Mesenchymal stem cell (in vitro differentiated cells and primary cell): ENCODE data around the gene CDK5RAP3.

Experiments
- DNase-seq: peaks from one replicate; pipeline ENCODE4 v3.0.0-alpha.2; 2013
- H2AFZ ChIP-seq: one replicate; pipeline ENCODE4 v1.6.1; 2013; ENCODE audit warnings: low read depth, mild to moderate bottlenecking, control low read depth, inconsistent platforms, low read length, moderate library complexity
- H2AK5ac ChIP-seq: 2 replicates; pipeline ENCODE4 v1.6.1; 2013; ENCODE audit warnings: low read length, moderate library complexity, mild to moderate bottlenecking, inconsistent platforms; ENCODE audit not compliant: severe bottlenecking
- H2BK120ac ChIP-seq: one replicate; pipeline ENCODE4 v1.6.1; 2013; ENCODE audit warnings: low read depth, mild to moderate bottlenecking, inconsistent platforms, low read length, moderate library complexity
- H2BK12ac ChIP-seq, 2 experiments: one replicate each; pipeline ENCODE4 v1.6.1; 2013; ENCODE audit warnings: inconsistent platforms in 2 of 2, low read length in 2 of 2, mild to moderate bottlenecking in 2 of 2, moderate library complexity in 2 of 2, control low read depth in 1 of 2
- H2BK15ac ChIP-seq: one replicate; pipeline ENCODE4 v1.6.1; 2013; ENCODE audit warnings: mild to moderate bottlenecking, low read depth, inconsistent platforms; ENCODE audit not compliant: poor library complexity, severe bottlenecking
- H2BK5ac ChIP-seq: 2 replicates; pipeline ENCODE4 v1.6.1; 2013; ENCODE audit warnings: low read depth, mild to moderate bottlenecking, low read length, control low read depth, inconsistent platforms; ENCODE audit not compliant: poor library complexity, severe bottlenecking
- H3K14ac ChIP-seq, 2 experiments: one replicate each; pipeline ENCODE4 v1.6.1; 2013; ENCODE audit warnings: inconsistent platforms in 2 of 2, low read length in 2 of 2, control low read depth in 1 of 2, mild to moderate bottlenecking in 1 of 2, moderate library complexity in 1 of 2
- H3K18ac ChIP-seq, 2 experiments: one replicate each; pipeline ENCODE4 v1.6.1; 2013; ENCODE audit warnings: inconsistent platforms in 2 of 2, low read length in 2 of 2, control low read depth in 1 of 2, low read depth in 1 of 2, mild to moderate bottlenecking in 1 of 2
- H3K23ac ChIP-seq, 2 experiments: one replicate each; pipeline ENCODE4 v1.6.1; 2013; ENCODE audit warnings: inconsistent platforms in 2 of 2, low read length in 2 of 2, mild to moderate bottlenecking in 2 of 2, moderate library complexity in 2 of 2, control low read depth in 1 of 2
- H3K27ac ChIP-seq: 2 replicates; pipeline ENCODE4 v1.5.1; 2013; ENCODE audit warnings: mild to moderate bottlenecking, moderate library complexity, low read length, control low read depth, inconsistent platforms; ENCODE audit not compliant: poor library complexity, severe bottlenecking
- H3K27me3 ChIP-seq, 2 experiments: 2 replicates each; pipeline versions ENCODE4 v1.6.1 to v1.7.0; 2013; ENCODE audit warnings: low read length in 2 of 2, mild to moderate bottlenecking in 2 of 2, moderate library complexity in 2 of 2, control low read depth in 1 of 2, inconsistent platforms in 1 of 2; ENCODE audit not compliant: control insufficient read depth in 1 of 2, insufficient read depth in 1 of 2
- H3K36me3 ChIP-seq, 2 experiments: 2 replicates each; pipeline versions ENCODE4 v1.6.1 to v1.7.0; 2013; ENCODE audit warnings: low read length in 2 of 2, control low read depth in 1 of 2, inconsistent platforms in 1 of 2, low read depth in 1 of 2, mild to moderate bottlenecking in 1 of 2; ENCODE audit not compliant: insufficient read depth in 2 of 2, control insufficient read depth in 1 of 2
- H3K4ac ChIP-seq, 2 experiments: one replicate each; pipeline ENCODE4 v1.6.1; 2013; ENCODE audit warnings: inconsistent platforms in 2 of 2, low read length in 2 of 2, mild to moderate bottlenecking in 2 of 2, moderate library complexity in 2 of 2, control low read depth in 1 of 2, low read depth in 1 of 2
- H3K4me1 ChIP-seq: 2 replicates; pipeline ENCODE4 v1.6.1; 2013; ENCODE audit warnings: low read depth, low read length, control low read depth; ENCODE audit not compliant: control insufficient read depth, insufficient read depth
- H3K4me2 ChIP-seq: 2 replicates; pipeline ENCODE4 v1.6.1; 2013; ENCODE audit warnings: low read length, mild to moderate bottlenecking, inconsistent platforms; ENCODE audit not compliant: poor library complexity, severe bottlenecking
- H3K4me3 ChIP-seq, 2 experiments: 2 replicates each; pipeline versions ENCODE4 v1.5.1 to v1.7.0; 2013; ENCODE audit warnings: low read length in 2 of 2, mild to moderate bottlenecking in 2 of 2, control low read depth in 1 of 2, low read depth in 1 of 2; ENCODE audit not compliant: insufficient read depth in 1 of 2
- H3K79me1 ChIP-seq: replicated peaks from 2 replicates; pipeline ENCODE4 v1.6.1; 2013; ENCODE audit warnings: mild to moderate bottlenecking, control low read depth, low read length, inconsistent platforms; ENCODE audit not compliant: poor library complexity, severe bottlenecking
- H3K9ac ChIP-seq: 2 replicates; pipeline ENCODE4 v1.7.0; 2013; ENCODE audit warnings: mild to moderate bottlenecking, low read length, moderate library complexity
- H3K9me3 ChIP-seq: 2 replicates; pipeline ENCODE4 v1.7.0; 2013; ENCODE audit warnings: mild to moderate bottlenecking, low read length; ENCODE audit not compliant: control insufficient read depth
- H4K8ac ChIP-seq: one replicate; pipeline ENCODE4 v1.6.1; 2013; ENCODE audit warnings: inconsistent platforms, mild to moderate bottlenecking, low read length, moderate library complexity
- H4K91ac ChIP-seq: one replicate; pipeline ENCODE4 v1.6.1; 2013; ENCODE audit warnings: mild to moderate bottlenecking, low read length, inconsistent platforms
- WGBS: methylation state at CpG from one replicate; pipeline ENCODE4 v1.1.7; 2013; ENCODE audit warnings: mixed read lengths; 5-methylcytosine and 5-hydroxymethylcytosine counted together

Gene CDK5RAP3

DNA sequence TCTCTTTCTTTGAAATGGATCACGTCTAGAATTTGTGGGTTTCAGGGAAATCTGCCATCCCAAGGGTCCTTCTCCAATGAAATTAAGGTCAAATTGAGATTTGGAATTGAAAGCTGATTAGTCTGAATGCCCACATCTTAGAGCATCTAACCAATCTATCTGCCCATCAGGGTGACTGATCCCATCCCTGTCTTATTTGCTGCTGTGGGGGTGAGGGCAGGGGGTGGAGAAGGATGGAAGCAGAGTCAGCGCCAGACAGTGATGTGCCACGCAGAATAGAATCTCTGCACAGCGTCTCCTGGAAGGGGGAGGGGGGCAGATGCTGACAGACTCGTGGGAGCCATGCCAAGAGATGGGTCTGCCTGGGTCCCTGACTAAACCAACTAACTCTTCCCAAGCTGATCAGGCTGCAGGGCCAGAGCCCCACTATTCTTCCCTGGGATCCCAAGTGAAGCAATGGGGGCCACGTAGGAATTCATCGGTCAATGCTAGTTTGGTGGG, 32.1 kb downstream of the CDK5RAP3 start:
- Histone ChIP-seq H3K4ac (peak overlapping the region; percentile 62 to 99), H3K27me3 (no peaks in the 10 kb centered on the region), H3K36me3 (no peaks in the 10 kb centered on the region), H4K91ac (peak overlapping the region; percentile 100), H2AFZ (no peak overlapping the region), H3K4me3 (no peak overlapping the region), H3K9ac (peak overlapping the region; percentile 80), H3K79me1 (no peaks in the 10 kb centered on the region), H3K14ac (peak overlapping the region in 1 of 2 experiments; percentile 3), H3K23ac (peak overlapping the region in 1 of 2 experiments; percentile 35), H3K4me1 (peaks cover 30% of the 10 kb centered on the region), H4K8ac (peak overlapping the region; percentile 100), H3K18ac (peak overlapping the region; percentile 79 to 100), H2BK5ac (peak overlapping the region; percentile 9), H2AK5ac (peak overlapping the region; percentile 14), H3K27ac (peak overlapping the region; percentile 98), H2BK12ac (peak overlapping the region; percentile 88 to 100), H3K9me3 (no peaks in the 10 kb centered on the region), H2BK120ac (peak overlapping the region; percentile 93), H3K4me2 (peak overlapping the region; percentile 1), H2BK15ac (peak overlapping the region; percentile 99)
- 53% methylated on average over 6 of the region's 7 CpGs for WGBS
- DNase-seq, result no peak

DNA sequence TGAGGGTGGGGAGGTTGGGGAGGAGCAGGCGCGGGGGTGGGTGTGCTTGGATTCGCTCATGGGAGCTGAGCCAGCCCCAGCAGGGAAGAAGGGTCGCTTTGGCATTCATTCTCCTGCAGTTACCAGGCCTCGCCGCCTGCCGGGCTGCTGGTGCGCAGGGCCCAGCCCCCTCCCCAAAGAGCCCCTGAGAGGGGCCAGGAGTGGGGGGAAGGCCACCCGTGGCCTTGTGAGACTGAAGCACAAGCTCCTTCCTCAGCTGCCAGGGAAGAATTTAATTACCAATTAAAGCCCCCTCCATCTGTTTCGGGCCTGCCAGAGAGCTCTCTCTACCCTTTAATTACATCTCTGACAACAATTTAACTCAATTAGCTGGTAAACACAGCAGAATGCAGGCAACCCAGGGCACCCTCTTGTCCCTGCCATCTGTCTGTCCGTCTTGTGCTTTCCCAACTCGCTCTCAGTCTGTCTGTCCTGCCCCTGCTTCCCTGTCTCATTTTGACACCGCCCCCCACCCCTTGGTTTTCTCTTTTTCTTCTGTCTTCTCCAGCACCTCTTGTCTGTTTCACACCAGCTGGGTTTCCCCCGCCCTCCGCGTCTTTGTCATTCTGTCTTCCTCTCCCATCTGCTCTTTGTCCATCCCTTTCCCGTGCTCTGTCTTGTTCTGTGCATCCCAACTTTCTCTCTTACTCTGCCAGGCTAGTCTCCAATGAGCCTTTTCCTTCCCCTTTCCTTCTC, 32.7 kb downstream of the CDK5RAP3 start:
- Histone ChIP-seq H3K27ac (peak overlapping the region; percentile 98), H2BK15ac (peak overlapping the region; percentile 99), H2BK12ac (peak overlapping the region; percentile 88 to 100), H3K14ac (no peak overlapping the region), H3K4me3 (no peak overlapping the region), H2BK120ac (peak overlapping the region; percentile 93), H4K8ac (peak overlapping the region; percentile 100), H3K18ac (peak overlapping the region; percentile 79 to 100), H3K4me1 (peaks cover 30% of the 10 kb centered on the region), H3K27me3 (no peaks in the 10 kb centered on the region), H3K9ac (no peak overlapping the region), H3K36me3 (no peaks in the 10 kb centered on the region), H3K4me2 (no peak overlapping the region), H4K91ac (peak overlapping the region; percentile 100), H2AK5ac (peak overlapping the region; percentile 64), H3K23ac (no peak overlapping the region), H3K4ac (peak overlapping the region; percentile 62 to 99), H3K9me3 (no peaks in the 10 kb centered on the region), H2AFZ (peak overlapping the region; percentile 42), H3K79me1 (no peaks in the 10 kb centered on the region), H2BK5ac (peak overlapping the region; percentile 66)
- WGBS, result 49% methylated on average over 17 of the region's 17 CpGs
- no peak for DNase-seq

GRCh38 chr17:48004983-48005382, 34.1 kb downstream of the CDK5RAP3 start:
- Histone ChIP-seq H2BK120ac (peak overlapping the region; percentile 73), H3K9ac (peak overlapping the region; percentile 7), H3K4me2 (no peak overlapping the region), H3K4ac (peak overlapping the region in 1 of 2 experiments; percentile 73), H3K27me3 (no peaks in the 10 kb centered on the region), H3K4me3 (no peak overlapping the region), H3K4me1 (peaks cover 28% of the 10 kb centered on the region), H2BK5ac (peak overlapping the region; percentile 53), H3K14ac (no peak overlapping the region), H3K36me3 (no peaks in the 10 kb centered on the region), H2BK12ac (peak overlapping the region in 1 of 2 experiments; percentile 88), H3K9me3 (no peaks in the 10 kb centered on the region), H2BK15ac (no peak overlapping the region), H4K91ac (no peak overlapping the region), H2AFZ (peak overlapping the region; percentile 10), H3K18ac (peak overlapping the region; percentile 46 to 58), H3K27ac (peak overlapping the region; percentile 11), H2AK5ac (peak overlapping the region; percentile 94), H4K8ac (peak overlapping the region; percentile 75), H3K79me1 (no peaks in the 10 kb centered on the region), H3K23ac (no peak overlapping the region)
- no CpG with 5 or more reads among the region's 3 CpGs for WGBS
- DNase-seq, result no peak

GRCh38 chr17:48006936-48007709, 36.2 kb downstream of the CDK5RAP3 start:
- Histone ChIP-seq H3K9me3 (no peaks in the 10 kb centered on the region), H3K9ac (no peak overlapping the region), H3K79me1 (no peaks in the 10 kb centered on the region), H3K4me1 (peaks cover 23% of the 10 kb centered on the region), H3K4me2 (no peak overlapping the region), H3K27me3 (peaks cover 0 to 4% of the 10 kb centered on the region in 2 experiments), H2BK120ac (no peak overlapping the region), H3K23ac (no peak overlapping the region), H3K18ac (no peak overlapping the region), H2AFZ (no peak overlapping the region), H3K27ac (no peak overlapping the region), H2BK12ac (peak overlapping the region in 1 of 2 experiments; percentile 25), H3K14ac (no peak overlapping the region), H3K4me3 (no peak overlapping the region), H2AK5ac (no peak overlapping the region), H3K36me3 (no peaks in the 10 kb centered on the region), H3K4ac (no peak overlapping the region), H2BK15ac (no peak overlapping the region), H4K8ac (no peak overlapping the region), H4K91ac (no peak overlapping the region), H2BK5ac (no peak overlapping the region)
- no peak for DNase-seq
- WGBS, result 90% methylated on average over 9 of the region's 12 CpGs
